Epithelial cell of esophagus (primary cell): ENCODE data around the gene YWHAH.
"Not testable (repeated sequence)": the region's sequence is repeated elsewhere in the genome, so short reads cannot be mapped to it uniquely, and the experiment has no call there.

Experiments
- DNase-seq: peaks from one replicate; pipeline ENCODE4 v3.0.0; 2010; ENCODE audit warnings: low read depth
- H3K4me3 ChIP-seq: 2 replicates; pipeline ENCODE4 v1.5.1; 2011; ENCODE audit warnings: mild to moderate bottlenecking, low read length, control low read depth
- CTCF ChIP-seq: IDR thresholded peaks from 2 replicates; pipeline ENCODE4 v1.5.1; 2011; ENCODE audit warnings: low read depth, mild to moderate bottlenecking, low read length, control low read depth, inconsistent platforms; ENCODE audit not compliant: insufficient read depth; ENCODE audit errors: missing control alignments

YWHAH gene

DNA sequence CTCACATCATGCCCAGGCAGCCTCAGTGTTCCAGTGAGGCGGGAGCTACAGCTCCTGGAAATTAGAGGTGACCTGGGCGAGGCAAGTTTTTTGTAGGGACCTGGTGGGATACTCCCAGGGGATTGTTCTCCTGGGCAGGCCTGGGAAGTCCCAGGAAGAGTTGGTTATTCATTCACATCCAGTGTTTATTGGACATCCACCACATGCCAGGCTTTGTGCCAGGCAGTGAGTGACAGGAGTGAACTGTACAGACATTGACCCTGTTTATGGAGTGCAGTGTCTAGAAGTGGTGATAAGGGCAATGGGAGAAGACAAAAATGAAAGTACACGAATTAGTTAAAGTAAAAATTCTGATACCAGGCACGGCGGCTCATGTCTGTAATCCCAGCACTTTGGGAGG is 29.4 kb downstream of the YWHAH start:
- no peak overlapping the region for H3K4me3 ChIP-seq
- no peak for TF ChIP-seq CTCF
- DNase-seq = no peak

- H3K4me3 ChIP-seq = no peak overlapping the region
- DNase-seq = peak; percentile 81
- peak; percentile 85 for TF ChIP-seq CTCF
Observed at GRCh38 chr22:31977141-31977841, 33.0 kb downstream of the YWHAH start.

GRCh38 chr22:31977939-31978338 is 33.6 kb downstream of the YWHAH start:
- no peak for TF ChIP-seq CTCF
- no peak overlapping the region for H3K4me3 ChIP-seq
- DNase-seq = no peak

GRCh38 chr22:31980628-31981027 is 36.3 kb downstream of the YWHAH start:
- TF ChIP-seq CTCF = no peak
- no peak for DNase-seq
- no peak overlapping the region for H3K4me3 ChIP-seq

- DNase-seq, H3K4me3 ChIP-seq: not testable (repeated sequence)
Observed at GRCh38 chr22:31981976-31982375, 37.6 kb downstream of the YWHAH start.

- no peak for DNase-seq
- no peak overlapping the region for H3K4me3 ChIP-seq
- TF ChIP-seq CTCF = no peak
Observed at GRCh38 chr22:31983911-31984656, 39.7 kb downstream of the YWHAH start.

DNA sequence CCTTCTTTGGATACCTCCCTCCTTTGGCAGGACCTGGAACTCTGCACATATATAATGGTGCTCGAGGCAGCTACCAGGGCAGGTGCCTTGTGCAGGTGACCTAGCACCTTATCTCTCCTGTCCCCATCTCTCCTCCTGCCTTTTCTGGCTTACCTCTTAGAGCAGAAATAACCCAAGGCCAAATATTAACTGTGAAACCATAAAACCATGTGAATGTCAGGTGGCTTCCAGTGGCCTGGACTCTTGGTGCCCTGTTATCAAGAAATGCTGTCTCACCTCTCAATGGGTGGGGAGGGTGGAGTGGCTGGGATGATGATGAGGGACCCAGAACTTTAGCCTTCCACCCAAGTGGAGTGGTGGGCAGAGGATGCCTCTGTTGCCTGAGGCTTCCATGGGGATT is 42.9 kb downstream of the YWHAH start:
- TF ChIP-seq CTCF = no peak
- no peak for DNase-seq
- H3K4me3 ChIP-seq = no peak overlapping the region
